ENCODE measurements around the gene ADGRL4. TPM values are rescaled to one million over a fixed set of nuclear protein-coding genes. Genes with fewer than 3 reads are reported as not detected.
A peak's percentile ranks its signal among the peaks of the same experiment; 100 is the strongest.

ADGRL4 gene
- not detected for polyA plus RNA-seq (2012; ENCODE audit: low read depth, missing spikeins)

GRCh38 chr1:79006564-79006963 lies at the start of gene ADGRL4:
Gene ADGRL4 (minus strand): TSS chr1:79006730. CDS start chr1:79006654, 76 bp downstream.
- no peak for DNase-seq (ENCODE audit: insufficient read length, low spot score)
- no peak for FAIRE-seq

DNA sequence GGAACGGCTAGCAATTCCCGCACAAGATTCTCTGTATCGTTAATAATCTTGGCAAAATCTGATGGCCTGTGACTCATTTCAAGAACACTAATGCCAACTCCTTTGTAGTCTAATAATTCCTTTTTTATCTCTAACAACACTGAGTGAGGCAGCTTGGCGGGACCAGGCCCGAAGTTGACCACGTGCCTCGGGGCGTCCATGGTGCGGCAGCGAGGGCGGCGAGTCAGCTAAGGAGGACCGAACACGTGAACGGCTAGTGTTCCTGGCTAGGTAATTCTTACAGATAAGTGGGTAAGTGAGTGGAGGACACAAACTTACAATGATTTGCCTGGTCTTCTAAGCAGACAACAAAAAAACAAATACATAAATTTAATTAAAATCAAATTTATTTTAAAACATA lies 49.3 kb upstream of the ADGRL4 start:
- TF ChIP-seq POLR2AphosphoS5 (IDR thresholded peaks at IDR 0.05; ENCODE audit: low read depth, low read length) = no peak
- no peak for TF ChIP-seq PAX5 (IDR thresholded peaks at IDR 0.05; ENCODE audit: insufficient read depth, low read length, severe bottlenecking)
- no peak for TF ChIP-seq POU2F2 (IDR thresholded peaks at IDR 0.05; ENCODE audit: low read depth, low read length)
- TF ChIP-seq TAF1 (IDR thresholded peaks at IDR 0.05; ENCODE audit: low read depth, low read length) = no peak
- no peak for TF ChIP-seq SPI1 (IDR thresholded peaks at IDR 0.05; ENCODE audit: low read depth, low read length)
- no peak for TF ChIP-seq POLR2A (IDR thresholded peaks at IDR 0.05; ENCODE audit: low read depth, low read length)
- DNase-seq (ENCODE audit: insufficient read length, low spot score) = no peak
- no peak for FAIRE-seq

More at GRCh38 chr1:79006564-79006963, at the start of gene ADGRL4:
- TF ChIP-seq SPI1 (IDR thresholded peaks at IDR 0.05; ENCODE audit: low read depth, low read length) (no peak), POLR2AphosphoS5 (IDR thresholded peaks at IDR 0.05; ENCODE audit: low read depth, low read length) (no peak), POLR2A (IDR thresholded peaks at IDR 0.05; ENCODE audit: low read depth, low read length) (no peak), POU2F2 (IDR thresholded peaks at IDR 0.05; ENCODE audit: low read depth, low read length) (no peak), TAF1 (IDR thresholded peaks at IDR 0.05; ENCODE audit: low read depth, low read length) (no peak)

- peak; percentile 54 for FAIRE-seq
- no peak for DNase-seq (ENCODE audit: insufficient read length, low spot score)
- peak; percentile 50; the same call in 1 of the 2 replicates for TF ChIP-seq SPI1 (IDR thresholded peaks at IDR 0.05; ENCODE audit: low read depth, low read length)
- TF ChIP-seq TAF1 (IDR thresholded peaks at IDR 0.05; ENCODE audit: low read depth, low read length) = no peak
Observed at GRCh38 chr1:79052829-79053449, 46.4 kb upstream of the ADGRL4 start.

- DNase-seq (ENCODE audit: insufficient read length, low spot score) (no peak), FAIRE-seq (no peak)
- TF ChIP-seq TAF1 (IDR thresholded peaks at IDR 0.05; ENCODE audit: low read depth, low read length) = no peak
- no peak for TF ChIP-seq PAX5 (IDR thresholded peaks at IDR 0.05; ENCODE audit: insufficient read depth, low read length, severe bottlenecking)
- TF ChIP-seq POU2F2 (IDR thresholded peaks at IDR 0.05; ENCODE audit: low read depth, low read length) = no peak
- no peak for TF ChIP-seq SPI1 (IDR thresholded peaks at IDR 0.05; ENCODE audit: low read depth, low read length)
- no peak for TF ChIP-seq POLR2A (IDR thresholded peaks at IDR 0.05; ENCODE audit: low read depth, low read length)
- TF ChIP-seq POLR2AphosphoS5 (IDR thresholded peaks at IDR 0.05; ENCODE audit: low read depth, low read length) = no peak
Observed at GRCh38 chr1:79044974-79045650, 38.6 kb upstream of the ADGRL4 start.

- peak; percentile 16 for FAIRE-seq
Observed at GRCh38 chr1:79043506-79043905, 37.0 kb upstream of the ADGRL4 start.

DNA sequence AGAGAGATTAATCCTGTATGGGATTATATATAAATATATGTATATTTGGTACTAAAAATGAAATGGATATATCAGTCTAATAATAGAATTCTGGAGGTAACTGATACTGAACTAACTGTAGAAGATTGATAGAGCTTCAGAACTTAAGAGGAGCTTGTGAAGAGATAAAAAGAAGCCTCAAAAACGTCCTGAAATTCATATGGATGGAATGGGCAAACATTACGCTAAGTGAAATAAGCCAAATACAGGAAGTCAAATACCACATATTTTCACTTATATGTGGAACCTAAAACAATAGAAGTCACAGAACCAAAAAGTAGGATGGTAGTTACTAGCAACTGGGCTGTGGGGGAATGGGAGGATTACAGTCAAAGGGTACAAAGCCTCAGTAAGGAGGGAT lies 36.0 kb upstream of the ADGRL4 start:
- no peak for TF ChIP-seq POU2F2 (IDR thresholded peaks at IDR 0.05; ENCODE audit: low read depth, low read length)
- TF ChIP-seq POLR2AphosphoS5 (IDR thresholded peaks at IDR 0.05; ENCODE audit: low read depth, low read length) = no peak
- TF ChIP-seq TAF1 (IDR thresholded peaks at IDR 0.05; ENCODE audit: low read depth, low read length) = no peak
- TF ChIP-seq POLR2A (IDR thresholded peaks at IDR 0.05; ENCODE audit: low read depth, low read length) = no peak
- TF ChIP-seq PAX5 (IDR thresholded peaks at IDR 0.05; ENCODE audit: insufficient read depth, low read length, severe bottlenecking) = no peak
- no peak for TF ChIP-seq SPI1 (IDR thresholded peaks at IDR 0.05; ENCODE audit: low read depth, low read length)
- FAIRE-seq = no peak
- DNase-seq (ENCODE audit: insufficient read length, low spot score) = no peak

More at GRCh38 chr1:79043506-79043905, 37.0 kb upstream of the ADGRL4 start:
- DNase-seq (ENCODE audit: insufficient read length, low spot score) = no peak
- no peak for TF ChIP-seq PAX5 (IDR thresholded peaks at IDR 0.05; ENCODE audit: insufficient read depth, low read length, severe bottlenecking)
- TF ChIP-seq POU2F2 (IDR thresholded peaks at IDR 0.05; ENCODE audit: low read depth, low read length) = no peak
- no peak for TF ChIP-seq POLR2AphosphoS5 (IDR thresholded peaks at IDR 0.05; ENCODE audit: low read depth, low read length)
- TF ChIP-seq TAF1 (IDR thresholded peaks at IDR 0.05; ENCODE audit: low read depth, low read length) = no peak
- TF ChIP-seq SPI1 (IDR thresholded peaks at IDR 0.05; ENCODE audit: low read depth, low read length) = no peak
- no peak for TF ChIP-seq POLR2A (IDR thresholded peaks at IDR 0.05; ENCODE audit: low read depth, low read length)

DNA sequence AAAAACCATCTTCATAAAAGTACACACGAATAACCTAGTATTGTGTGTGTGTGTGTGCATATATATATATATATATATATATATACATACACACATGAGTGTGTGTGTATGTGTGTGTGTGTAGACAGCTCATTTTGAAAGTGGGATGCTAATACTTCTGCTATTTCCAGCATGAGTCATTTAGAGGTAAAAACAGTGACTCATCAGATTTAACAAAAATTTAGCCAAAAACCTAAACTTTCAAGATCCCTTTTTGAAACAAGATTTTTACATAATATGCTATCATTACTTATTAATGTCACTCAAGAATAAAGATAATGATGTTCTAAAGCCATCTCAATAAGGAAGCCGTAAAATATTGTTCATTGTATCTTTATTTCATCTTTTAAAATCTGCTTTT lies 35.6 kb upstream of the ADGRL4 start:
- DNase-seq (ENCODE audit: insufficient read length, low spot score) = no peak
- no peak for FAIRE-seq
- TF ChIP-seq POU2F2 (IDR thresholded peaks at IDR 0.05; ENCODE audit: low read depth, low read length) = no peak
- TF ChIP-seq POLR2A (IDR thresholded peaks at IDR 0.05; ENCODE audit: low read depth, low read length) = no peak
- no peak for TF ChIP-seq POLR2AphosphoS5 (IDR thresholded peaks at IDR 0.05; ENCODE audit: low read depth, low read length)
- TF ChIP-seq SPI1 (IDR thresholded peaks at IDR 0.05; ENCODE audit: low read depth, low read length) = no peak
- no peak for TF ChIP-seq PAX5 (IDR thresholded peaks at IDR 0.05; ENCODE audit: insufficient read depth, low read length, severe bottlenecking)
- TF ChIP-seq TAF1 (IDR thresholded peaks at IDR 0.05; ENCODE audit: low read depth, low read length) = no peak

- DNase-seq (ENCODE audit: insufficient read length, low spot score) = no peak
- TF ChIP-seq TAF1 (IDR thresholded peaks at IDR 0.05; ENCODE audit: low read depth, low read length) = no peak
- no peak for TF ChIP-seq POLR2A (IDR thresholded peaks at IDR 0.05; ENCODE audit: low read depth, low read length)
- no peak for TF ChIP-seq POLR2AphosphoS5 (IDR thresholded peaks at IDR 0.05; ENCODE audit: low read depth, low read length)
- no peak for TF ChIP-seq POU2F2 (IDR thresholded peaks at IDR 0.05; ENCODE audit: low read depth, low read length)
- no peak for TF ChIP-seq SPI1 (IDR thresholded peaks at IDR 0.05; ENCODE audit: low read depth, low read length)
- no peak for TF ChIP-seq PAX5 (IDR thresholded peaks at IDR 0.05; ENCODE audit: insufficient read depth, low read length, severe bottlenecking)
- no peak for FAIRE-seq
Observed at GRCh38 chr1:79041666-79042065, 35.1 kb upstream of the ADGRL4 start.

DNA sequence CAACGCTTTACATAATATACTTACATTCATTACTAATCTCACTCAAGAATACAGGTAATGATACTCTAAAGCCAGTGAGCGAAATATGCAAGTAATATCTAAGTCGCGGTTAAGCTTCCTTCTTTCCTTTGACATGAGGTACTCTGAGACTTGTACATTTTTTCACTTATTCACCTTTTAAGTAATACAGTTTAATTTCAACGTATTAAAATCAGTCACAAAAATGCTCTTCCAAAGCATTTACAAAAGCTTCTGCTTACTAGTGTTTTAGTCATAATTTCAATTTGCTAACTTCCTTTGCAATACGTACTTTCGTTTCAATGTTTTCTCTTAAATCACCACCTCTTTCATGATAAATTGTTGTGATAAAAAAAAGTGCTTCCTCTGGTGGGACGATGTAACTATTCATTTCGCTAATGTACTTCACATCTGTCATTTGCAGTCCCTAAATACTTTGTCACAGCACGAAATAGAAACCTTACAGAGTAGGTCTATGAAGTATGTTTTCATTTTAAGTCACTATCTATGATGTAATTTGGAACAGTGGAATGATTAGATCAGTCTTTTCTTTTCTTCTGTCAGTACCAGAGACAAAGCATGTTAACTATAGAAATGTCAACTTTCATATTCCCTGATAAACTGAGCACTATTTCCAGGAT lies 34.0 kb upstream of the ADGRL4 start:
- TF ChIP-seq POLR2AphosphoS5 (IDR thresholded peaks at IDR 0.05; ENCODE audit: low read depth, low read length) = no peak
- no peak for TF ChIP-seq POU2F2 (IDR thresholded peaks at IDR 0.05; ENCODE audit: low read depth, low read length)
- no peak for TF ChIP-seq TAF1 (IDR thresholded peaks at IDR 0.05; ENCODE audit: low read depth, low read length)
- TF ChIP-seq POLR2A (IDR thresholded peaks at IDR 0.05; ENCODE audit: low read depth, low read length) = no peak
- no peak for TF ChIP-seq PAX5 (IDR thresholded peaks at IDR 0.05; ENCODE audit: insufficient read depth, low read length, severe bottlenecking)
- no peak for TF ChIP-seq SPI1 (IDR thresholded peaks at IDR 0.05; ENCODE audit: low read depth, low read length)
- FAIRE-seq (peak; percentile 80), DNase-seq (ENCODE audit: insufficient read length, low spot score) (no peak)

Measured in GM12891 (cell line).